Brain microvascular endothelial cell (primary cell): ENCODE measurements around the gene UGGT2.
"Not testable (repeated sequence)": the region's sequence is repeated elsewhere in the genome, so short reads cannot be mapped to it uniquely, and the experiment has no call there.

Source experiments
- DNase-seq: peaks from one replicate; pipeline ENCODE4 v3.0.0-alpha.2; 2020
- H3K27ac ChIP-seq: fragments of 250-450 bp; sonication (Bioruptor Pico); 2 replicates; pipeline ENCODE4 v1.5.1; 2020; ENCODE audit warnings: mild to moderate bottlenecking, moderate library complexity
- H3K27me3 ChIP-seq: fragments of 250-450 bp; sonication (Bioruptor Pico); replicated peaks from 2 replicates; pipeline ENCODE4 v1.5.1; 2020; ENCODE audit warnings: mild to moderate bottlenecking
- H3K36me3 ChIP-seq: fragments of 250-450 bp; sonication (Bioruptor Pico); replicated peaks from 2 replicates; pipeline ENCODE4 v1.5.1; 2020; ENCODE audit warnings: mild to moderate bottlenecking
- H3K4me3 ChIP-seq: 2 replicates; pipeline ENCODE4 v1.5.1; 2011; ENCODE audit warnings: low read depth, mild to moderate bottlenecking, control low read depth, low read length, moderate library complexity
- CTCF ChIP-seq: IDR thresholded peaks from 2 replicates; pipeline ENCODE4 v1.5.1; 2011; ENCODE audit warnings: low read depth, mild to moderate bottlenecking, moderate library complexity, low read length, control low read depth, inconsistent platforms; ENCODE audit errors: missing control alignments
- in situ Hi-C: cut with HindIII; loops from 2 replicates; pipeline ENCODE4 v1.10.0; 2017; ENCODE audit warnings: low sequenced_read_pairs, low pct_ligation_motif_present

Gene UGGT2

DNA sequence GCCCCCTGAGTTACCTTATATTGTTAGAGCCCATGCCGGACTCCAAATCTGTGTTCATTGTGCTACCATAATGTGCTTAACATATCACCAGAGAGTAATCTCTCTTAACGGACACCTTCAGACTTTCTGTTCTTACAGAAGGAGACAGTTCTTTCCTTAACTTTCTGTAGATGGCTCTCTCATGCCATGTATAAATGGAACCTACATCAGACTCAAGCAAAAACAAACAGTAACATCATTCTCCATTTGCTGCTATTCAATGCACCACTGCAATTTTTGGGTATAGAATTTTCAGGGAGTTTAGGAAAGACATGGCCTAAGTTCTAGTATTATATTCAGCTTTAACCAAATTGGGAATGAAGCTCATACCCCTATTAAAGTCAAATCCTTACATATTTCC is 12.6 kb upstream of the UGGT2 start:
- no peaks in the 10 kb centered on the region for H3K36me3 ChIP-seq
- H3K27me3 ChIP-seq = no peaks in the 10 kb centered on the region
- H3K4me3 ChIP-seq = no peak overlapping the region
- in situ Hi-C loops = no loop called here
- H3K27ac ChIP-seq = no peak overlapping the region
- DNase-seq = no peak
- no peak for TF ChIP-seq CTCF

DNA sequence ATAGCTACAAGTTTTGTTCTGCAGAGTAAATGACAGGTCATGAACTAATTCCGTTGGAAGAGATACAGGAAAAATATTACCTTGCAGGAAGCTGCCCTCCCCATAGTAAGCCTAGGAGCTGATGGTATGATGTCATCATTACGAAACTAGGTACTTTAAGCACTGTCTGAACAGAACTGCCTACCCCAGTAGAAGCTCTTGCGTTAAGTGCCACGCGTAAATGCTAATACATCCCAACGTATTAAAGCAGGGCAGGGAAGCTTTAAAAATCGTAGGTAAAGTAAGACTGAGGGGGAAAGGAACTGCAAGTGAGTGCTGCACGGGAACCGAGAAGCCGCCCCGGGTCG is 572 bp downstream of the UGGT2 start:
- Histone ChIP-seq H3K27ac (peak overlapping the region; percentile 80), H3K27me3 (no peaks in the 10 kb centered on the region), H3K36me3 (no peaks in the 10 kb centered on the region), H3K4me3 (peak overlapping the region; percentile 84)
- TF ChIP-seq CTCF = no peak
- in situ Hi-C loops = no loop called here
- peak; percentile 32 for DNase-seq

DNA sequence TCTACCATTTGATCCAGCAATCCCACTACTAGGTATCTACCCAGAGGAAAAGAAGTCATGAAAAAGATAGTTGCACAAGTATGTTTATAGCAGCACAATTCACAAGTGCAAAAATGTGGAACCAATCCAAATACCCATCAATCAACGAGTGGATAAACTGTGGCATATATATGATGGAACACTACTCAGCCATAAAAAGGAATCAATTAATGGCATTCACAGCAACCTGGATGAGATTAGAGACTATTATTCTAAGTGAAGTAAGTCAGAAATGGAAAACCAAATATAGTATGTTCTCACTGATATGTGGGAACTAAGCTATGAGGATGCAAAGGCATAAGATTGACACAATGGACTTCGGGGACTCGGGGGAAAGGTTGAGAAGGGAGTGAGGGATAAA is 1.3 kb downstream of the UGGT2 start:
- in situ Hi-C loops, H3K36me3 ChIP-seq, DNase-seq, H3K27me3 ChIP-seq, H3K27ac ChIP-seq, H3K4me3 ChIP-seq: not testable (repeated sequence)

GRCh38 chr13:96051491-96051890 is 1.7 kb downstream of the UGGT2 start:
- H3K36me3 ChIP-seq, H3K4me3 ChIP-seq, H3K27ac ChIP-seq, H3K27me3 ChIP-seq, in situ Hi-C loops, DNase-seq: not testable (repeated sequence)

- DNase-seq, H3K36me3 ChIP-seq, H3K4me3 ChIP-seq, H3K27ac ChIP-seq, H3K27me3 ChIP-seq, in situ Hi-C loops: not testable (repeated sequence)
Observed at GRCh38 chr13:96050955-96051354, 2.2 kb downstream of the UGGT2 start.

DNA sequence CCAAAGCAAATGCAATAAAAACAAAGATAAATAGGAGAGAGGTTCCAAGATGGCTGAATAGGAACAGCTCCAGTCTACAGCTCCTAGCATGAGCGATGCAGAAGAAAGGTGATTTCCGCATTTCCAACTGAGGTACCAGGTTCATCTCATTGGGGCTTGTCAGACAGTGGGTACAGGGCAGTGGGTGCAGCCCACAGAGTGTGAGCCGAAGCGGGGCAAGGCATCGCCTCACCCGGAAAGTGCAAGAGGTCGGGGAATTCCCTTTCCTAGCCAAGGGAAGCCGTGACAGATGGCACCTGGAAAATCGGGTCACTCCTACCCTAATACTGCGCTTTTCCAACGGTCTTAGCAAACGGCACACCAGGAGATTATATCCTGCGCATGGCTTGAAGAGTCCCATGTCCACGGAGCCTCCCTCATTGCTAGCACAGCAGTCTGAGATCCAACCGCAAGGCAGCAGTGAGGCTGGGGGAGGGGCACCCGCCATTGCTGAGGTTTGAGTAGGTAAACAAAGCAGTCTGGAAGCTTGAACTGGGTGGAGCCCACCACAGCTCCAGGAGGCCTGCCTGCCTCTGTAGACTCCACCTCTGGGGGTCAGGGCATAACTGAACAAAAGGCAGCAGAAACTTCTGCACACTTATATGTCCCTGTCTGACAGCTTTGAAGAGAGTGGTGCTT is 6.6 kb downstream of the UGGT2 start:
- in situ Hi-C loops, H3K27ac ChIP-seq, DNase-seq, H3K4me3 ChIP-seq, H3K27me3 ChIP-seq, H3K36me3 ChIP-seq: not testable (repeated sequence)

DNA sequence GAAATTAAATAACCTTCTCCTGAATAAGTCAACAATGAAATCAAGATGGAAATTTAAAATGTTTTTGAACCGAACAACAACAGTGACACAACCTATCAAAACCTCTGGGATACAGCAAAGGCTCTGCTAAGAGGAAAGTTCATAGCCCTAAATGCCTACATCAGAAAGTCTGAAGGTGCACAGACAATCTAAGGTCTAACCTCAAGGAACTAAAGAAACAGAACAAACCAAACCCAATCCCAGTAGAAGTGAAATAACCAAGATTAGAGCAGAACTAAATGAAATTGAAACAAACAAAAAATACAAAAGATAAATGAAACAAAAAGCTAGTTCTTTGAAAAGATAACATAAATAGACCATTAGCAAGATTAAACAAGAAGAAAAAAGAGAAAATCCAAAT is 9.0 kb downstream of the UGGT2 start:
- TF ChIP-seq CTCF = no peak
- in situ Hi-C loops = no loop called here

DNA sequence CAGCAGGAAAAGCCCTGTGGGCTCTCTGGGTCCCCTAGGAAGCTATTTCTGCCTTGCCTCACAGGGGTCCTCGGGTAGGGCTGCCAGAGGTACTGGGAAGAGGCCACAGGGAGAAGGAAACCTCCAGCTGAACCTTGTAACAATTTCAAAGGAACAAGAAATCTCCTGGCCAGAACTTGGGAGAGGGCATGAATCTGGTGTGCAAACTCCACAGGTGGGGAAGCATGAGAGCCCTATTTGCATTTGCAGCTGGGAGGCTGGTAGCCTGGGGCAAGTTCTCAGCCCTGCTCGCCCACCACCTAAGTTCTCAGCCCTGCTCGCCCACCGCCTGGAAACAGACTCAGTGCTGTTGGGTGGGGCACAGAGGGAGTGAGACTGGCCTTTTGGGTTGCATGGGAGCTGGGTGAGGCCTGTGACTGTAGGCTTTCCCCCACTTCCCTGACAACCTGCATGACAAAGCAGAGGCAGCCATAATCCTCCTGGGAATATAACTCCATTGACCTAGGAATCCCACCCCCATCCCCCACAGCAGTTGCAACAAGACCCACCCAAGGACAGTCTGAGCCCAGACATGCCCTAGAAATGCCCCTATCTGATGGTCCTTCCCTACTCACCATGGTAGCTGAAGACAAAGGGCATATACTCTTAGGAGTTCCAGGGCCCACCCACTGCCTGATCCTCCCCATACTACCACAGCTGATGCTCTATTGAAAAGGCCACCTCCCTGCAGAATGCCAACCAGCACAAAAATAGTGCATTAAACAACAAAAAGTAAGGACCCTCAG is 11.7 kb downstream of the UGGT2 start:
- TF ChIP-seq CTCF = no peak
- DNase-seq = no peak
- H3K4me3 ChIP-seq = no peak overlapping the region
- in situ Hi-C loops = no loop called here
- no peak overlapping the region for H3K27ac ChIP-seq
- H3K36me3 ChIP-seq = no peaks in the 10 kb centered on the region
- no peaks in the 10 kb centered on the region for H3K27me3 ChIP-seq

More for the DNA sequence above, 9.0 kb downstream of the UGGT2 start:
- DNase-seq = no peak
- Histone ChIP-seq H3K4me3 (no peak overlapping the region), H3K27me3 (no peaks in the 10 kb centered on the region), H3K27ac (no peak overlapping the region), H3K36me3 (no peaks in the 10 kb centered on the region)
